22Rv1 (cell line): Measurements from ENCODE around the gene SEC63.

Source experiments
- ZFX ChIP-seq: fragments of 450-650 bp; IDR thresholded peaks from 2 replicates; pipeline ENCODE4 v1.6.1; 2017; ENCODE audit warnings: antibody characterized with exemption, borderline replicate concordance
- TF ChIP-seq, protein P1 (sequence below): fragments of 450-650 bp; IDR thresholded peaks from 2 replicates; pipeline ENCODE4 v1.5.1; 2017; ENCODE audit warnings: mild to moderate bottlenecking

- TF ChIP-seq, protein P1, sequence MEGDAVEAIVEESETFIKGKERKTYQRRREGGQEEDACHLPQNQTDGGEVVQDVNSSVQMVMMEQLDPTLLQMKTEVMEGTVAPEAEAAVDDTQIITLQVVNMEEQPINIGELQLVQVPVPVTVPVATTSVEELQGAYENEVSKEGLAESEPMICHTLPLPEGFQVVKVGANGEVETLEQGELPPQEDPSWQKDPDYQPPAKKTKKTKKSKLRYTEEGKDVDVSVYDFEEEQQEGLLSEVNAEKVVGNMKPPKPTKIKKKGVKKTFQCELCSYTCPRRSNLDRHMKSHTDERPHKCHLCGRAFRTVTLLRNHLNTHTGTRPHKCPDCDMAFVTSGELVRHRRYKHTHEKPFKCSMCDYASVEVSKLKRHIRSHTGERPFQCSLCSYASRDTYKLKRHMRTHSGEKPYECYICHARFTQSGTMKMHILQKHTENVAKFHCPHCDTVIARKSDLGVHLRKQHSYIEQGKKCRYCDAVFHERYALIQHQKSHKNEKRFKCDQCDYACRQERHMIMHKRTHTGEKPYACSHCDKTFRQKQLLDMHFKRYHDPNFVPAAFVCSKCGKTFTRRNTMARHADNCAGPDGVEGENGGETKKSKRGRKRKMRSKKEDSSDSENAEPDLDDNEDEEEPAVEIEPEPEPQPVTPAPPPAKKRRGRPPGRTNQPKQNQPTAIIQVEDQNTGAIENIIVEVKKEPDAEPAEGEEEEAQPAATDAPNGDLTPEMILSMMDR = no peak
- TF ChIP-seq ZFX = no peak
These were observed 111.7 kb downstream of the SEC63 start for GRCh38 chr6:107846262-107846795.
